RPMI8226 (cell line): ENCODE data around the gene TYROBP.
A peak's percentile ranks its signal among the peaks of the same experiment; 100 is the strongest.

Experiments
- DNase-seq: peaks from one replicate; pipeline ENCODE4 v3.0.0-alpha.2; 2015

Gene TYROBP

GRCh38 chr19:35869327-35870123 is 38.6 kb downstream of the TYROBP start:
- peak; percentile 79 for DNase-seq

- DNase-seq = no peak
These were observed 39.2 kb downstream of the TYROBP start for GRCh38 chr19:35868823-35869326.

GRCh38 chr19:35868172-35868822 is 39.8 kb downstream of the TYROBP start, which contains the start of gene APLP1:
Gene APLP1 (plus strand): TSS chr19:35868574. CDS start chr19:35868637, 63 bp downstream.
- DNase-seq = peak; percentile 53

GRCh38 chr19:35863018-35863417 is 45.1 kb downstream of the TYROBP start:
- DNase-seq = no peak

- no peak for DNase-seq
These were observed 45.6 kb downstream of the TYROBP start for GRCh38 chr19:35862528-35862927.

DNA sequence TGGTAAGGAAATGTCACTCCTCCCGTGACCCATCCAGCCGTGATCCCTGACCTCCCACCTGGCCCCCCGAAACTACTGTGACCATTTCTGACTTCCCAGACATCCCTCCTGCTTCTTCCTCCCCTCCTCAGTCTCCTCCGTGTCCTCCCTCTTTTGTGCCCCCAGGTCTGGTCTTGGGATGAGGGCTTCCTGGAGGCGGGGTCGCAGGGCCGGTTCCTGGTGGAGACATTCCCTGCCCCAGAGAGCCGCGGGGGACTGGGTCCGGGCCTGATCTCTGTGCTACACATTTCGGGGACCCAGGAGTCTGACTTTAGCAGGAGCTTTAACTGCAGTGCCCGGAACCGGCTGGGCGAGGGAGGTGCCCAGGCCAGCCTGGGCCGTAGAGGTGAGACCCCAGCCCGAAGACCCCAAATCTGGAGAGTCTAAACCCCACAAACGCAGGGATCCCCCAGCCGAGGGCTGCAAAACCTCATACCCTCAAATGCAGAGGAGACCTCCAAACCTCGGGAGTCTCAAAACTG is 46.4 kb downstream of the TYROBP start:
- no peak for DNase-seq

- DNase-seq = no peak
These were observed 47.1 kb downstream of the TYROBP start for GRCh38 chr19:35860818-35861639.

DNA sequence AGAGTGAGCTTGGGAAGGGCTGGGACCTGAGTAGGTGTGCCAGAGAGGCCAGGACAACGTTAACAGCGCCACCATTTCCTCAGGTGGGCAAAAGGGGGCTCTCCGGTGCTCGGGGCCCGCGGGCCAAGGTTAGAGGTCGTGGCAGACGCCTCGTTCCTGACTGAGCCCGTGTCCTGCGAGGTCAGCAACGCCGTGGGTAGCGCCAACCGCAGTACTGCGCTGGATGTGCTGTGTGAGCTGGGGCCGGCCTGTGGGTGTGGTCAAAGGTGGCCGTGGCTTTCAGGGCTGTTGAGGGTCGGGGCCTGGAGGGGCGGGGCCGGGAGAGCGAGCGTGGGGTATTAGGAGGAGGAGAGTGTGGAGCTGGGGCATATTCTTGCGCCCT is 47.7 kb downstream of the TYROBP start:
- DNase-seq = no peak

- DNase-seq = no peak
These were observed 48.7 kb downstream of the TYROBP start for GRCh38 chr19:35859414-35859813.

DNA sequence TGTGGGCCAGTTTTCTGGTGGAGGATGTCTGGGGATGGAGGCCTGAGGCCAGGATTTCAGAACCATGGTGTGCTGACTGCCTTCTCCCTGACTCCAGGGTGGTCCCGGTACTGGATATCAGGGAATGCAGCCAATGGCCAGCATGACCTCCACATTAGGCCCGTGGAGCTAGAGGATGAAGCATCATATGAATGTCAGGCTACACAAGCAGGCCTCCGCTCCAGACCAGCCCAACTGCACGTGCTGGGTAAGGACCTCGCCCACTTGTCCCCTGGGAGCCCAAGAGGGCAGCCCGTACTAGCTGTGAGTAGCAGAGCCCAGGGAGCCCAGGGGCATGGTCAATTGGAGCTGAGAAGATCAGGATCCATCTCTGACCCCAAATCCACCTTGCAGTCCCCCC is 49.8 kb downstream of the TYROBP start:
- no peak for DNase-seq

DNA sequence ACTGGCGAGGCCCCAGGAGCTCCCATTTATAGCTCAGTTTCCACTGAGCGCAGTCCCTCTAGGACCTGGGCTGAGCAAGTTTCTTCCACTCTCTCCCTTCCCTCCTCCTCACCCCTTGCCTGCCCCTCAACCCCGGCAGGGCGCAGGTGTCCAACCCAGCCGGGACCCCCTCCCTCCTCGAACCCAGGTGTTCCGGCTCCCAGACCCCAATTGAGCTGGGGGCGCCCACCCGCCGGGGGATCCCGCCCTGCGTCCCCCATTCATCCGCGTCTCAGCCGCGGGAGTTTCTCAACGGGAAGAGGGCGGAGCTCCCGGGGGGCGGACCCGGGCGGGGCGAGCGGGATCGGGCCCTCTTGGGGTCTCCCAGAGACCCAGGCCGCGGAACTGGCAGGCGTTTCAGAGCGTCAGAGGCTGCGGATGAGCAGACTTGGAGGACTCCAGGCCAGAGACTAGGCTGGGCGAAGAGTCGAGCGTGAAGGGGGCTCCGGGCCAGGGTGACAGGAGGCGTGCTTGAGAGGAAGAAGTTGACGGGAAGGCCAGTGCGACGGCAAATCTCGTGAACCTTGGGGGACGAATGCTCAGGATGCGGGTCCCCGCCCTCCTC is 51.4 kb downstream of the TYROBP start, which contains the start of gene KIRREL2:
KIRREL2 (plus strand) TSS at position 366 of the 604 bp plus-strand sequence; CDS start at position 575, 209 bp downstream.
- no peak for DNase-seq
